NT2/D1 (cell line): Measurements from ENCODE around the gene B3GNT2.

Experiments
- SUZ12 ChIP-seq: IDR thresholded peaks from 2 replicates; pipeline ENCODE4 v1.6.1; 2011; ENCODE audit not compliant: insufficient read length, insufficient read depth; ENCODE audit errors: extremely low read depth
- ZNF274 ChIP-seq: IDR thresholded peaks from 2 replicates; pipeline ENCODE4 v1.6.1; 2011; ENCODE audit warnings: mild to moderate bottlenecking, low read depth, low read length

DNA sequence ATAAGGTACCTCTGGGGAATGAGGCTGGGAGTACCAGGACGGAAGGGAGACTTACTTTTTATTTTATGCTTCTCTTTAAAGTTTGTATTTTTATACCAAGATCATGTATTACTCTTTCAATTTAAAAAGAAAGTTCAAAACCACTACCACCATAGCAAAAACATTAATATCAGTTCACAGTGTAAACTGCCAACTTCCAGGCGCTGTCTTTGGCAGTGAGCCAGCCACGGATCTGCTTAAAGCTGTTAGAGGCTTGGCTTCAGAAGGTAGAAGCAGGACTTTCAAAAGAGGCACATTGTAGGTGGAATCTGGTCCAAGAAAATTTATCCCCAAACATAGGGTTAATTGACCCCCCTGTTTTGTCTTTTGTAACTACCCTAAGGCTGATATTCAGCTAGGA, 74.8 kb downstream of the B3GNT2 start:
- TF ChIP-seq ZNF274 (no peak), SUZ12 (no peak)
